ENCODE results near the gene MEX3B.
A peak's percentile ranks its signal among the peaks of the same experiment; 100 is the strongest.
"Not testable (repeated sequence)": the region's sequence is repeated elsewhere in the genome, so short reads cannot be mapped to it uniquely, and the experiment has no call there.

The MEX3B gene

GRCh38 chr15:82047453-82048400 is 1.9 kb upstream of the MEX3B start:
- no peak for DNase-seq

GRCh38 chr15:82046666-82047452 is 1.0 kb upstream of the MEX3B start:
- DNase-seq = peak; percentile 91

- peak; percentile 40 for DNase-seq
Measured at GRCh38 chr15:82045179-82045891, 483 bp downstream of the MEX3B start.

GRCh38 chr15:82044373-82045178 is 1.2 kb downstream of the MEX3B start:
- DNase-seq = no peak

DNA sequence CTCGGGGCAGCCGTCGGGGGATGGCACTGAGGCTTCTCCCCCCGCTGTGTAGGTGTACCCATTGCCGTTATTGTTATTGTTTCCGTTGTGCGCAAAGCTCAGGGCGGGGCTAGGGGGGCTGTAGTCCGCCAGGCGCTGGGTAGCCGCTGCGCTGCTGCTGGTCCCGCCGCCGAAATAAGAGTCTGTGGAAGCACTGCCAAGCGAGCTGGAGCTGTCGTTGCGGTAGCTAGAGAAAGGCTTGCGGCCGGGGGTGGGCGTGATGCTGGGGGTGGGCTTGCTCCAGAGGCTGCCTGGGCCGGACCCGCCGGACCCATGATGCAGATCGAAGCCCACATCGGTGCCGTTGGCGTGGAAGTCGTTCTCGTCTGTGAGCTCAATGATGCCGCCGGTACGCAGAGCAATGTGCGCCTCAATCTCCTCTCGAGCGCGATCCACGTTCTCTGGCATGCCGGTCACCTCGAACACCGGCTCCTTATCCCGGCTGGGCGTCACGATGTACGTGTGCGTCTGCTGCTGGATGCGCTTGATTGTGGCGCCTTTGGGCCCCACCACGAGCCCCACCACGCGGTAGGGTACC is 1.9 kb downstream of the MEX3B start:
- DNase-seq = no peak

- no peak for DNase-seq
Measured at GRCh38 chr15:82043130-82043673, 2.6 kb downstream of the MEX3B start.

- no peak for DNase-seq
Measured at GRCh38 chr15:82040862-82041261, 5.0 kb downstream of the MEX3B start.

GRCh38 chr15:82040390-82040789 is 5.4 kb downstream of the MEX3B start:
- DNase-seq = no peak

DNA sequence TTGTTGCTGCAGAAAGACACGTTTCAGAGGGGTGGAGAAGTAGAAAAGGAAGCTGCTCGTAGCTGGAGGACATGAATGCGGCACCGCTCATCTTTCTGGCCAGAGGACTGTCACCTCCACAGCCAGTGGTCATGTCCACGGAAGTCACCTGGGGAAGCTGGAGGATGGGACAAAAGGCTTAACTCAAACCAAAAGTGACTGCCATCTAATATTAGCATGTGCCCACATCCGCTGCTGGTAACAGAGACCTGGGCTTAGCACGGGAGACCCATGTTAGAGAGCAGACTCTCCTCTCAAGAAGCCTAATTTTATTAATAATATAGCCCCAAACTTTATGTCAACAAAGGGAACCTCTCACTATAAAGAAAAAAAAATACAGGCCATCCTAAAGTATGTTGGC is 5.9 kb downstream of the MEX3B start:
- no peak for DNase-seq

GRCh38 chr15:82036461-82036860 is 9.4 kb downstream of the MEX3B start:
- no peak for DNase-seq

DNA sequence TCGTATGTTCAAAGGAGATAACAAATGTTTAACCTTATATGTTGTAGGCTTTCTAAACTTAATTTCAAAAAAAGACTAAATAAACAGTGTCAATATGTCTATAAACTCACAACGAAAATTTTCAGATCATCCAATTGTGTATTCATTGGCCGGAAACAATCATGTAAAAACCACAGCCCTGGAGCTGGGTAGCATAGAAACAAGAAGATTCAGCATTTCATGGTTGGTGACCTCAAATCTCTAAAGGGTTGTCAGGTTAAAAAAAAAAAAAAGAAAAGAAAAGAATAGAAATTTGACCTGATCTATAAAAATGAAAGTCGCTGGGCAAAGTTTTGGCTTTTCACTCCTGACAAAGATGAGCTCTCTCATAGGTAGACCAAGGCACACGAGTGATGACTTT is 13.9 kb downstream of the MEX3B start:
- no peak for DNase-seq

GRCh38 chr15:82030176-82030575 is 15.6 kb downstream of the MEX3B start:
- DNase-seq = no peak

DNA sequence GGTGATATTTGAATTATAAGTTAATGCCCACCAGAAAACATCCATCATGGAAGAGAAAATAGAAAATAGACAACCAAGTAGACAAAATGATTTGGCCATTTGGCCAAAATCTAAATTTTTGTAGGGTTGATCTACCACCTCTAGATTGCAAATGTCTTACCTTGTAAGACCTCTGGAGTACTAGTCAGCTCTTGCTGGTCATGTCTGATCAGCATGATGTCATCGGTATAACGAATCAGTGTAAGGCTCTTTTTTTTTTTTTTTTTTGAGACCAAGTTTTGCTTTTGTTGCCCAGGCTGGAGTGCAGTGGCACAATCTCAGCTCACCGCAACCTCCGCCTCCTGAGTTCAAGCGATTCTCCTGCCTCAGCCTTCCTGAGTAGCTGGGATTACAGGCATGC is 17.7 kb downstream of the MEX3B start:
- DNase-seq = not testable (repeated sequence)

- DNase-seq = no peak
Measured at GRCh38 chr15:82021992-82022391, 23.8 kb downstream of the MEX3B start.

DNA sequence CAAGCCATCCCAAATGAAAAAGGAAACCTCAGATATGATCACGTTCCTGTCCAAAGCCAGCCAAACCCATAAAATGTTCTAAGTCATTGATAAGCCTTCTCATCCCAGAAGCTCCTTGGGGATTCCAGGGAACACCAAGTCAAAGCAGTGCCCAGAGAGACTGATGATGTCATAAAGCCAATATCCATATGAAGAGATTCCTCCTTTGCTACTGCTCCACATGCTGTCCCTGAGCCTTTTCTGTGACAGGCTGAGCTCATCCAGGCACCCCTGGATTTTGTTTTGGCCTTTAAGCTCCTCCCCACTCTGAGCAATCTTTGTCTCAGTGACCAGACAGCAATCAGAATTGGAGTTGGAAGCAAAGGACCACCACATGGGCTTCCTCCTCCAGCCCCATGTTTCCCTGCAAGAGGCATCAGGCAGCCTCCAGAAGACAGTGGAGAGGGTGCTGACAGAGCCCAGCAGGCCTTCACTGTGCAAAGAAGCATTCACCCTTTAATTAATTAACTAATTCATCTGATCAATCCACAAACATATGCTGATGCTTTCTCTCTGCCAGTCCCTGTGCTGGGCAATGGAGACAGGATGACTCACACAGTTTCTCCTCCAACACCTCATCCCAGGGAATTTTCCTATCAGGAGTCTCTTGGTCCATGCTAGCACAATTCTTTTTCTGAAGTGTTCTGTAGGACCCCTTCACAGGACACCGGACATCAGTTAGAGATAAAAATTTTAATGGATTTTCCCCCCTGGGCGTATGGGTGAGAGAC is 25.0 kb downstream of the MEX3B start:
- peak; percentile 16 for DNase-seq

DNA sequence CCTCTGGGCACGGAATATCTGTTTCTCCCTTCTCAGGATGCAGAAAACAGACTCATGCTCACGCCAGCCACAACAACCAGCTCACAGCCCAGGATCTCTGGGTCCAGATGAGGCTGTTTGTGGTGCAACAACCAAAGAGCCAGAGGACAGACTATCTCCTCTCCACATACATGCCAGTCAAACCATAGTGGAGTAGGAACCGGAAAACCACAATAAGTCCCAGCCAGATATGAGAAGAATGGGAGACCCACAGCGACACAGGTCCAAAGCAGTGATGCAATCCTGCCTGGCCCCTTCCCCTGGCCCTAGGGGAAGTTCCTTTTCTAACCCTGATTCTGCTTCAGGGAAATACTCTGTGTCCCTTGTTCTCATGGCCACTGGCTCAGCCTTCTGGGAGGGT is 27.6 kb downstream of the MEX3B start:
- peak; percentile 7 for DNase-seq

GRCh38 chr15:82017656-82018055 is 28.2 kb downstream of the MEX3B start:
- DNase-seq = no peak

DNA sequence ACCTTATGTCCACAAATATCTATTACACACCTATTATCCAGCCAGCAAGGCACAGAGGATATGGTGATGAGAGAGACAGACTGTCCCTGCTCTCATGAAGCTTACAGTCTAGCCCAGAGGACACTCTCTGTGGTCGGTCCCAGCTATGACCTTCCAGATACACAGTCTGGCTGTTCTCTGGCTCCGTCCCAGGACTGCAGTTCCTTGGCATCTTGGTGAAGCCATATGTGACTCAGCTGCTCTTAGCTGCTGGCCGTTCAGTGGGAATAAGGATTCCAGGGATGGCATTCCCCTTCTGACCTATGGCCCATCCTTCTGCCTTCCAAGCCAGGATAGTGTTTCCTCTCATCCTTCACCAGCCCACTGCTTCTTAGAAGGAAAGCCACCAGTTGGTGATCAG is 30.8 kb downstream of the MEX3B start:
- no peak for DNase-seq

- no peak for DNase-seq
Measured at GRCh38 chr15:82012908-82013307, 32.9 kb downstream of the MEX3B start.

GRCh38 chr15:82005239-82005638 is 40.6 kb downstream of the MEX3B start:
- DNase-seq = no peak

GRCh38 chr15:82003916-82004315 is 41.9 kb downstream of the MEX3B start:
- no peak for DNase-seq

Data from NCI-H226 (cell line).